Rectal smooth muscle tissue (tissue), 1 donor: Measurements from ENCODE around the gene PPCDC.
"Not testable (repeated sequence)": the region's sequence is repeated elsewhere in the genome, so short reads cannot be mapped to it uniquely, and the experiment has no call there.

ENCODE experiments used
- H3K27ac ChIP-seq: one replicate; pipeline ENCODE4 v1.7.0; 2013; ENCODE audit warnings: low read depth, low read length, inconsistent platforms
- H3K27me3 ChIP-seq: one replicate; pipeline ENCODE4 v1.7.0; 2013; ENCODE audit warnings: low read length; ENCODE audit not compliant: control insufficient read depth, insufficient read depth
- H3K36me3 ChIP-seq: one replicate; pipeline ENCODE4 v1.7.0; 2013; ENCODE audit warnings: low read length; ENCODE audit not compliant: control insufficient read depth, insufficient read depth
- H3K4me1 ChIP-seq: one replicate; pipeline ENCODE4 v1.7.0; 2013; ENCODE audit warnings: low read length; ENCODE audit not compliant: control insufficient read depth, insufficient read depth
- H3K4me3 ChIP-seq: one replicate; pipeline ENCODE4 v1.7.0; 2013; ENCODE audit warnings: low read length
- H3K9ac ChIP-seq: one replicate; pipeline ENCODE4 v1.7.0; 2013; ENCODE audit warnings: low read length

PPCDC gene

GRCh38 chr15:75065467-75065850 is 42.1 kb downstream of the PPCDC start:
- H3K4me1 ChIP-seq = no peaks in the 10 kb centered on the region
- no peaks in the 10 kb centered on the region for H3K27me3 ChIP-seq
- no peak overlapping the region for H3K4me3 ChIP-seq
- no peak overlapping the region for H3K9ac ChIP-seq
- H3K36me3 ChIP-seq = no peaks in the 10 kb centered on the region
- no peak overlapping the region for H3K27ac ChIP-seq

GRCh38 chr15:75065851-75066509 is 42.6 kb downstream of the PPCDC start:
- Histone ChIP-seq H3K4me1 (no peaks in the 10 kb centered on the region), H3K9ac (no peak overlapping the region), H3K27me3 (no peaks in the 10 kb centered on the region), H3K4me3 (no peak overlapping the region), H3K36me3 (no peaks in the 10 kb centered on the region), H3K27ac (no peak overlapping the region)

GRCh38 chr15:75067123-75067830 is 43.9 kb downstream of the PPCDC start:
- Histone ChIP-seq H3K36me3 (no peaks in the 10 kb centered on the region), H3K9ac (no peak overlapping the region), H3K27ac (no peak overlapping the region), H3K4me3 (no peak overlapping the region), H3K4me1 (no peaks in the 10 kb centered on the region), H3K27me3 (no peaks in the 10 kb centered on the region)

- Histone ChIP-seq H3K9ac (no peak overlapping the region), H3K4me3 (no peak overlapping the region), H3K27ac (no peak overlapping the region), H3K4me1 (no peaks in the 10 kb centered on the region), H3K36me3 (no peaks in the 10 kb centered on the region), H3K27me3 (no peaks in the 10 kb centered on the region)
These were observed 45.4 kb downstream of the PPCDC start for GRCh38 chr15:75068748-75069147.

GRCh38 chr15:75069301-75069925 is 46.0 kb downstream of the PPCDC start:
- Histone ChIP-seq H3K36me3 (no peaks in the 10 kb centered on the region), H3K27ac (no peak overlapping the region), H3K4me1 (no peaks in the 10 kb centered on the region), H3K9ac (no peak overlapping the region), H3K4me3 (no peak overlapping the region), H3K27me3 (no peaks in the 10 kb centered on the region)

GRCh38 chr15:75070674-75071073 is 47.3 kb downstream of the PPCDC start:
- H3K27me3 ChIP-seq = no peaks in the 10 kb centered on the region
- no peak overlapping the region for H3K9ac ChIP-seq
- no peaks in the 10 kb centered on the region for H3K36me3 ChIP-seq
- H3K4me1 ChIP-seq = no peaks in the 10 kb centered on the region
- H3K4me3 ChIP-seq = no peak overlapping the region
- H3K27ac ChIP-seq = no peak overlapping the region

- Histone ChIP-seq H3K27ac (no peak overlapping the region), H3K9ac (no peak overlapping the region)
These were observed 49.8 kb downstream of the PPCDC start for GRCh38 chr15:75073197-75073596.

GRCh38 chr15:75076277-75076676 is 52.9 kb downstream of the PPCDC start:
- Histone ChIP-seq H3K4me3 (no peak overlapping the region), H3K9ac (no peak overlapping the region), H3K4me1 (no peaks in the 10 kb centered on the region), H3K27me3 (no peaks in the 10 kb centered on the region), H3K36me3 (no peaks in the 10 kb centered on the region), H3K27ac (no peak overlapping the region)

More at GRCh38 chr15:75073197-75073596, 49.8 kb downstream of the PPCDC start:
- Histone ChIP-seq H3K4me1 (no peaks in the 10 kb centered on the region), H3K4me3 (no peak overlapping the region), H3K36me3 (no peaks in the 10 kb centered on the region), H3K27me3 (no peaks in the 10 kb centered on the region)

GRCh38 chr15:75077551-75077961 is 54.2 kb downstream of the PPCDC start:
- not testable (repeated sequence) for H3K36me3 ChIP-seq, H3K27me3 ChIP-seq, H3K4me1 ChIP-seq, H3K27ac ChIP-seq, H3K4me3 ChIP-seq, H3K9ac ChIP-seq

GRCh38 chr15:75081150-75081549 is 57.8 kb downstream of the PPCDC start:
- Histone ChIP-seq H3K27ac (no peak overlapping the region), H3K4me3 (no peak overlapping the region), H3K9ac (no peak overlapping the region), H3K4me1 (no peaks in the 10 kb centered on the region), H3K36me3 (no peaks in the 10 kb centered on the region), H3K27me3 (no peaks in the 10 kb centered on the region)

GRCh38 chr15:75082689-75083088 is 59.3 kb downstream of the PPCDC start:
- H3K36me3 ChIP-seq = no peaks in the 10 kb centered on the region
- no peak overlapping the region for H3K4me3 ChIP-seq
- H3K27ac ChIP-seq = no peak overlapping the region
- H3K9ac ChIP-seq = no peak overlapping the region
- no peaks in the 10 kb centered on the region for H3K4me1 ChIP-seq
- no peaks in the 10 kb centered on the region for H3K27me3 ChIP-seq

GRCh38 chr15:75085708-75086107 is 62.3 kb downstream of the PPCDC start:
- not testable (repeated sequence) for H3K36me3 ChIP-seq, H3K4me1 ChIP-seq, H3K27ac ChIP-seq, H3K4me3 ChIP-seq, H3K27me3 ChIP-seq, H3K9ac ChIP-seq
